Activated T-helper 2 cell treated with anti-CD3 and anti-CD28 coated beads, Interferon-gamma antibody, Interleukin-2, Interleukin-4, amounts not matched to agents 10 μg/mL and 5 μg/mL and 100 μg/mL, durations not matched to agents 14 hours and 24 hours and 36 hours (primary cell): Measurements from ENCODE around the gene PPP1R13B. TPM values are rescaled to one million over a fixed set of nuclear protein-coding genes. Genes with fewer than 3 reads are reported as not detected.

Experiments
- DNase-seq: peaks from one replicate; pipeline ENCODE4 v3.0.0; 2021; ENCODE audit warnings: low spot score
- H3K27ac Mint-ChIP-seq: one replicate; pipeline ENCODE4 v1.8.0; 2021; ENCODE audit warnings: mixed read lengths
- H3K27me3 Mint-ChIP-seq: one replicate; pipeline ENCODE4 v1.8.0; 2021; ENCODE audit warnings: low read depth, mixed read lengths
- H3K36me3 Mint-ChIP-seq: one replicate; pipeline ENCODE4 v1.8.0; 2021; ENCODE audit warnings: low read depth, mixed read lengths
- H3K4me1 Mint-ChIP-seq: one replicate; pipeline ENCODE4 v1.8.0; 2021; ENCODE audit warnings: low read depth, mixed read lengths
- H3K4me3 Mint-ChIP-seq: one replicate; pipeline ENCODE4 v1.8.0; 2021; ENCODE audit warnings: low read depth, mild to moderate bottlenecking, moderate library complexity, mixed read lengths
- H3K9me3 Mint-ChIP-seq: one replicate; pipeline ENCODE4 v1.8.0; 2021; ENCODE audit warnings: mixed read lengths
- intact Hi-C: fragments of 100-400 bp; cut with micrococcal nuclease; formaldehyde crosslinking; loops from one replicate; pipeline ENCODE4 v1.15.1; 2023
- total RNA-seq: library from RNA; stranded (reverse); gene quantifications from 2 replicates; pipeline ENCODE4 v1.2.3, GENCODE V29; 2022

The PPP1R13B gene
- total RNA-seq, 1 donor from 2014 or later, result 7.8 TPM

DNA sequence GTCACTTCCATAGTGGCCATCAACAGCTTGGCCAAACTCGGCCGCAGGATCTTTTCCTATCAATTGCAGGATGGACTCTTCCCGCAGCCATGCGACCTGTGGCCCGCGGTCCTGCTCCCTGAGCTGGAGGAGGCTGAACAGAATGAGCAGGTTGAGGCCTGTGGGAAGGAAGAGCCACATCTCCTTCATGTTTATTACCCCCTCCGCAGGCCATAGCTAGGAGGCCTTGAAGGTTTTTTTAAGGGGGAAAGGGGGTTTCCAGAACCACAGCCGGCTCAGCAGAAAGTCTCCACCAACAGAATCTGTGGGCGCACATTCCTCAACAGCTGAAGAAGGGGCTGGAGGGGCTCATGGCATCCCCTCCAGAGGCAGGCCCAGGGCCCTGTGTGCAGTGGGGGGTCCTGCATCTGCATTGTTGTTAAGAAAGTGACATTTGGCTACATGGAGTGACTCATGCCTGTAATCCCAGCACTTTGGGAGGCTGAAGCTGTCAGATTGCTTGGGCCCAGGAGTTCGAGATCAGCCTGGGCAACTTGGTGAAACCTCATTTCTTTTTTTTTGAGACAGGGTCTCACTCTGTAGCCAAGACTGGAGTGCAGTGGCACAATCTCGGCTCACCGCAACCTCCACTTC is 25.2 kb upstream of the PPP1R13B start:
- Mint-ChIP-seq H3K36me3 (no peaks in the 10 kb centered on the region), H3K4me3 (peak overlapping the region; percentile 82), H3K9me3 (no peaks in the 10 kb centered on the region), H3K27me3 (no peaks in the 10 kb centered on the region), H3K27ac (peak overlapping the region; percentile 75), H3K4me1 (peaks cover 9% of the 10 kb centered on the region)
- intact Hi-C loops, result no loop called here
- no peak for DNase-seq

GRCh38 chr14:103871596-103872480 is 24.5 kb upstream of the PPP1R13B start:
- H3K4me3 Mint-ChIP-seq, result peak overlapping the region; percentile 82
- H3K27ac Mint-ChIP-seq, result peak overlapping the region; percentile 75
- no peaks in the 10 kb centered on the region for H3K36me3 Mint-ChIP-seq

DNA sequence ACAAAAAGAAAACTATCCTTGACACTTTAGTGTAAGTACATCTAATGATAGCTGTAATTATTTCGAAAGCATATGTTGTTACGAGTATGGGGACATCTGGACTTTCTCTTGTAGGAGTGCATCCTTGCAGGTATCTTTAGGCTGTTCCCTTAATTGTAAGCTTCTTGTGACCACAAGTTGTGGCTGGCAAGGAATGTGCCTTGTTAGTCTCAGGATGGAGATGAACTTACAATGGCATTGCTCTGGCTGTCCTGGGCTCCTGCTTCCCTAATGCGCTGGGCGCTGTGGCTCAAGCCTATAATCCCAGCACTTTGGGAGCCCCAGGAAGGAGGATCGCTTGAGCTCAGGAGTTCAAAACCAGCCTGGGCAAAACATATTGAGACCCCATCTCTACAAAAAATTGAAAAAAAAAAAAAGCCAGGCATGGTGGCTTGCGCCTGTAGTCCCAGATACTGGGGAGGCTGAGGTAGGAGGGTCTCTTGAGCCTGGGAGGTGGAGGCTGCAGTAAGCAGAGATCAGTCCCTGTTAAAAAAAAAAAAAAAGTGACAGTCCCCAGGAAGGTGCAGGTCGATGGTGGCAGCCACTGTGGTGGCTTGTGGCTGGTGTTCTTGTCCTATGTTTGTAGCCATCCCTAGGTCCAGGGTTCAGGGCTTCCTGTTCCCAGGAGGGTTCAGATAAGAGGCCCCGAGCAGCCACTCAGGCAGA is 23.7 kb upstream of the PPP1R13B start:
- H3K4me3 Mint-ChIP-seq, result no peak overlapping the region

More at GRCh38 chr14:103871596-103872480, 24.5 kb upstream of the PPP1R13B start:
- DNase-seq, result peak; percentile 62
- intact Hi-C loops, result no loop called here
- H3K4me1 Mint-ChIP-seq, result peaks cover 9% of the 10 kb centered on the region
- no peaks in the 10 kb centered on the region for H3K9me3 Mint-ChIP-seq
- H3K27me3 Mint-ChIP-seq, result no peaks in the 10 kb centered on the region

DNA sequence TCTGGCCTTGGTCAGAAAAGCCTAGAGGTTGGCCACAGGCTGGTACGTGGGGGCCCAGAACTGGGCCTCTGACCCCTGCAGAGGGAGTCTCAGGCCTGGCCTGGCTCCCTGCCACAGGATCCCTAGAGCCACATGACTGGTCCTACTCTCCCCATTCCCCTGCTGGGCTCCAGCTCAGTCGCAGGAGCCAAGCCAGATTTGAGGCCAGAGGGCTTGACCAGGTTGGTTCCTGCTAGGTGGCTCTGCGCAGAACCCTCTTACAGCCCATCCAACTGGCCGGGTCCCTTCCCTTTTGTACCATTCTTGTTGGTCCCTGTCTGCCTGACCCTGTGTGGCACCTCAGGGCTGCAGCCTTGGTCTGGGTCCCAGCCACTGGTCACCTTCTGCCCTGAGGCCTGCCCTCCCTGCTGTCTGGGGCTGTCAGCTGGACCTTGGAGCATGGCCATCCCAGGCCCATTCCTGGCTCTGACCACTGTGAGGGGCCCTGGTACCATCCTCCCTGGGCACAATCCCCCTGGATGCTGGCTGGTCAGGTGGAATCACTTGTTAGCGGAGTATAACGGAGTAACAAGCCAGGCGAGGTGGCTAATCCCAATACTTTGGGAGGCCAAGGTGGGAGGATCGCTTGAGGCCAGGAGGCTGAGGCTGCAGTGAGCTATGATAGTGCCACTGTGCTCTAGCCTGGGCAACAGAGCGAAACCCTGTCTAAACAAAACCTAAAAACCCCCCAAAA is 22.9 kb upstream of the PPP1R13B start:
- Mint-ChIP-seq H3K36me3 (no peaks in the 10 kb centered on the region), H3K4me1 (peaks cover 9% of the 10 kb centered on the region), H3K27ac (no peak overlapping the region), H3K4me3 (no peak overlapping the region), H3K9me3 (no peaks in the 10 kb centered on the region), H3K27me3 (no peaks in the 10 kb centered on the region)
- DNase-seq, result no peak
- intact Hi-C loops, result no loop called here

More for the DNA sequence above, 23.7 kb upstream of the PPP1R13B start:
- Mint-ChIP-seq H3K9me3 (no peaks in the 10 kb centered on the region), H3K27ac (no peak overlapping the region), H3K27me3 (no peaks in the 10 kb centered on the region), H3K36me3 (no peaks in the 10 kb centered on the region), H3K4me1 (peaks cover 9% of the 10 kb centered on the region)
- intact Hi-C loops, result no loop called here
- DNase-seq, result no peak

GRCh38 chr14:103869406-103870143 is 22.2 kb upstream of the PPP1R13B start:
- no peaks in the 10 kb centered on the region for H3K27me3 Mint-ChIP-seq
- peaks cover 3% of the 10 kb centered on the region for H3K4me1 Mint-ChIP-seq
- intact Hi-C loops, result no loop called here
- no peaks in the 10 kb centered on the region for H3K9me3 Mint-ChIP-seq
- no peak overlapping the region for H3K4me3 Mint-ChIP-seq
- no peak for DNase-seq
- no peak overlapping the region for H3K27ac Mint-ChIP-seq
- no peaks in the 10 kb centered on the region for H3K36me3 Mint-ChIP-seq

DNA sequence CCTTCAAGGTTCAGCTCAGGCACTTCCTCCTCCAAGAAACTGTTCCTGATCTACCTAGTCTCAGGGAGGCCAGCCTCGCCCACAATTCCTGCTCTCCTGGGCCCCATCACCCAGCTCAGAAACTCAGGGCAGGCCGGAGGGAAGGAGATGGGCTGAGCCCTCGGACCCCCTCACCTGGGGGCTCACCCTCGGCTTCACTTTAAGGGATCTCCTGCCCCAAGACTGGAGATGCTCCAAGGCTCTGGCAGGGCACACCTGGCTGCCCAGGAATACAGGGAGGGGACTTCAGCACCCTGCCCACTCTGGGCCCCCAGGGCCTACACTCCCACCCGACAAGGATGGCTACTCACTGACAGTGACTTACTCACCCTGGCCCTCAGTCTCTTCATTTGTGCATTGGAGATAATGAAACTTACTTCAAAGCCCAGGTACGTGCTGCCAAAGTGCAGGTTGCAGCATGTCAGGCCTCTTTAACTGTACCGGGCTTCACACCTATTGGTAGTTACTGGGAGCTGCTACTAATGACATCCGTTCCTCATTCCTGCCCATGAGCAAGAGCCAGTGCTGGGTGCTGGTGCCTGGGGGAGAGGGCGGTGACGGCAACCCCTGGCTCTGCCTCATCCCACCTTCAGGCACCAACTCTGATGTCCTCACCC is 21.0 kb upstream of the PPP1R13B start:
- no peak overlapping the region for H3K4me3 Mint-ChIP-seq
- H3K27me3 Mint-ChIP-seq, result no peaks in the 10 kb centered on the region
- no peak for DNase-seq
- no peaks in the 10 kb centered on the region for H3K9me3 Mint-ChIP-seq
- H3K27ac Mint-ChIP-seq, result no peak overlapping the region
- peaks cover 3% of the 10 kb centered on the region for H3K4me1 Mint-ChIP-seq
- intact Hi-C loops, result no loop called here
- H3K36me3 Mint-ChIP-seq, result no peaks in the 10 kb centered on the region

- Mint-ChIP-seq H3K36me3 (no peaks in the 10 kb centered on the region), H3K27me3 (no peaks in the 10 kb centered on the region), H3K4me1 (peaks cover 3% of the 10 kb centered on the region), H3K4me3 (no peak overlapping the region), H3K9me3 (no peaks in the 10 kb centered on the region), H3K27ac (no peak overlapping the region)
- no peak for DNase-seq
- intact Hi-C loops, result no loop called here
These were observed 20.2 kb upstream of the PPP1R13B start for GRCh38 chr14:103867523-103867953.

GRCh38 chr14:103867020-103867419 is 19.6 kb upstream of the PPP1R13B start:
- no peak overlapping the region for H3K27ac Mint-ChIP-seq
- H3K27me3 Mint-ChIP-seq, result no peaks in the 10 kb centered on the region
- H3K4me1 Mint-ChIP-seq, result no peaks in the 10 kb centered on the region
- H3K9me3 Mint-ChIP-seq, result no peaks in the 10 kb centered on the region
- intact Hi-C loops, result no loop called here
- DNase-seq, result no peak
- no peak overlapping the region for H3K4me3 Mint-ChIP-seq
- no peaks in the 10 kb centered on the region for H3K36me3 Mint-ChIP-seq

DNA sequence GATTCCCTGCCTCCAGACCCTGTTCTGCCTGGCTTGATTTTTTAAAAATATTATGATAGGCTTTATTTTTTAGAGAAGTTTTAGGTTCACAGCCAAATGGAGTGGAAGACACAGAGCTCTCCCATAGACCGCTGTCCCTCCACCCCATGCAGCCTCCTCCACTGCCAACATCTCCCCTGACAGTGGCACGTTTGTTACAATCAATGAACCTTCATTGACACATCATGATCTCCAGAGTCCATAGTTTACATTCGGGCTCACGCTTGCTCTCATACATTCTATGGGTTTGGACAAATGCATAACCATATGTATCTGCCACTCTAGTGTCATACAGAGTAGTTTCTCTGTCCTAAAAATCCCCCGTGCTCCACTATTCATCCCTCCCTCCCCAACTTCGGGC is 15.9 kb upstream of the PPP1R13B start:
- no peaks in the 10 kb centered on the region for H3K4me1 Mint-ChIP-seq
- H3K27me3 Mint-ChIP-seq, result no peaks in the 10 kb centered on the region
- H3K36me3 Mint-ChIP-seq, result no peaks in the 10 kb centered on the region
- no peak overlapping the region for H3K27ac Mint-ChIP-seq
- intact Hi-C loops, result no loop called here
- no peak overlapping the region for H3K4me3 Mint-ChIP-seq
- no peaks in the 10 kb centered on the region for H3K9me3 Mint-ChIP-seq
- DNase-seq, result no peak

DNA sequence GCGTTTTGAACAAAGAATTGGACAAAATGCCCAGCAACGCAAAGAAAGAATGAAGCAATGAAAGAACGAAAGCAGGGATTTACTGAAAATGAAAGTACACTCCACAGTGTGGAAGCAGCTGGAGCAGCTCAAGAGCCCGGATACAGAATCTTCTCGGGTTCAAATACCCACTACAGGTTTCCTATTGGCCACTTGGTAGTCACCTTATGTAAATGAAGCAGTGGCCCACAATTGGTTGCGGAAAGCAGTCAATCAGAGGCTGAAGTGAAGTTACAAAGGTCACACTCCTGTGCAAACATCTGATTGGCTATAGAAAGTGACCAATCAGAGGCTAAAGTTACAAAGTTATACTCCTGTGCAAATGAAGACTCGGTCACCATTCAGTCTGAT is 15.0 kb upstream of the PPP1R13B start:
- intact Hi-C loops, result no loop called here
- no peak overlapping the region for H3K27ac Mint-ChIP-seq
- H3K4me1 Mint-ChIP-seq, result no peaks in the 10 kb centered on the region
- no peak overlapping the region for H3K4me3 Mint-ChIP-seq
- no peaks in the 10 kb centered on the region for H3K9me3 Mint-ChIP-seq
- no peak for DNase-seq
- no peaks in the 10 kb centered on the region for H3K27me3 Mint-ChIP-seq
- H3K36me3 Mint-ChIP-seq, result no peaks in the 10 kb centered on the region

DNA sequence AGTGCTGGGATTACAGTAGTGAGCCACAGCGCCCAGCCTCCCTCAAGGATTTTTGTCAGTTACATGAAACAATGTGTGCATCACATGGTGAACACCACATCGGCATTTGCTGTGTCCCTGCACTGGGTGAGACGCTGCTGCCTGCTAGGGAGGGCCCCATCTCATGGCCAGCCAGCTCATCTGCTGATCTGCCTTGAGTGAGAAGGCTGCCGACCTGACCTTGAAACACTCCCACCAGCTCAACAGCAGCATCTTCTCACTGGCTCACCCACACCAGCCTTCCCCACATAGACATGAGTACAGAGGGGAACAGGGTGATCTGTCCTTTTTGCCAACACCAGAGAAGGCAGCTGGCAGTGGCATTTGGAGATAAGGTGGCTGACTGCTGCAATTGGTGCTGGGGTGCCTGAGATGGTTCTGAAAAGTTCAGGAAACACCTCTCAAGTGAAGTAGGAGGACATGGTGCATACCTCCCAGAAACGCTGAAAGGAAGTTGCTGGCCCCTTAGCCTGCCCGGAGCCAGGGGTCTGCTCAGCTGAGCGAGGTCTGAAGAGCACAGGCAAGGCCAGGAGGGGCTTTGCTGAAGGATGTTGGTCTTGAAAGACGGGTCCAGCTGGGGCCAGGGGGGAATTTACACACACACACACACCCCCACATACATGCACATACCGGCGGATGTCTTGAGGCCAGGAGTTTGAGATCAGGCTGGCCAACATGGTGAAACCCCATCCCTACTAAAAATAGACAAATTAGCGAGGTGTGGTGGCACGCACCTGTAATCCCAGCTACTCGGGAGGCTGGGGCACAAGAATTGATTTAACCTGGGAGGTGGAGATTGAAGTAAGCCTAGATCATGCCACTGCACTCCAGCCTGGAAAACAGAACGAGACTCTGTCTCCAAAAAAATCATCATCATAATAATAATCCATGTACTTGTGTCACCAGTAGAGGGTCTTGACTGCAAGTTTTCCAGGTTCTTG is 14.3 kb upstream of the PPP1R13B start:
- H3K4me3 Mint-ChIP-seq, result no peak overlapping the region
- no peaks in the 10 kb centered on the region for H3K4me1 Mint-ChIP-seq
- intact Hi-C loops, result no loop called here
- no peaks in the 10 kb centered on the region for H3K9me3 Mint-ChIP-seq
- no peaks in the 10 kb centered on the region for H3K36me3 Mint-ChIP-seq
- DNase-seq, result no peak
- no peaks in the 10 kb centered on the region for H3K27me3 Mint-ChIP-seq
- no peak overlapping the region for H3K27ac Mint-ChIP-seq
